Activated naive CD4-positive, alpha-beta T cell treated with anti-CD3 and anti-CD28 coated beads, Interleukin-2, amount 10 ng/mL, durations not matched to agents 5 hours and 36 hours (primary cell): Measurements from ENCODE around the gene LSM7. TPM values are rescaled to one million over a fixed set of nuclear protein-coding genes. Genes with fewer than 3 reads are reported as not detected.

Source experiments
- total RNA-seq, 2 experiments: library from RNA; stranded (reverse); gene quantifications; one replicate each; pipeline ENCODE4 v1.2.3, GENCODE V29; 2021

Gene LSM7
- total RNA-seq = 100 to 1,000 TPM; 119 to 131 TPM

DNA sequence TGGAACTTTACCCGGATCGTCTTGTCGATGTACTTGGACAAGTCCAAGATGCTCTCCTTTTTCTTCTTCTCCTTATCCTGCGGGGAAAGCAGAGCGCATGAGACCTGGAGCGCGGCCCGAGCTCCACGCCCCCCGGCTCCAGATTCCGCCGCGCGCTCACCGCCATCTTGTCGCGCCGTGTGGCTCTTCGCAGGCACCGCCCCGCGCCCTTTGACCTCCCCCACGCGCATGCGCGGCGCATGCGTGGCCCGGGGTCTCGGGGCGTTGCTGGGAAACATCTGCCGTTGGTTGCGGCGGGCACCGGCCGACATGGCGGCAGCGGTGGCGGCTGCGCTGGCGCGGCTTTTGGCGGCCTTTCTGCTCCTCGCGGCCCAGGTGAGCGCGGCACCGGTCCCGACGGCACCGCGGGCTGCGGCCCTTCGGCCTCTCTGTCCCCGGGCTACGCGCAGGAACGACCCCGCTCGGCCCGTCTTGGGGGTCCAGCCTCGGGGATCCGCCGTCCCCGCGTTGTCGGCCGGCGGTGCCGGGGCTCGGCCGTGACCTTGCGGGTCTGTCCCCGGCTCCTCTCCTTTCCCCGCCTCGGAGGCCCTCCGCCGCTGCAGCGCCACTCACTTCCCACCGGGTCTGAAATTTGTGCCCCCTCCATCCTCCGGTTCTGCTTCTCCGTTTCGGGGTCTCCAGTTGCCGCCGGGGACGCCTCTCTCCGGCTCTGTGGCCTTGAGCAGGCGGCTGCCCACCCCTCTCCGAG is at the start of gene LSM7, which contains the start of gene SPPL2B:
Gene LSM7, minus strand, starts transcription at position 186 of the 748 bp plus-strand sequence. Its CDS starts 20 bp downstream, at position 166.
Gene SPPL2B, plus strand, starts transcription at position 284 of the 748 bp plus-strand sequence. Its CDS starts 26 bp downstream, at position 310.

GRCh38 chr19:2359992-2360685 is 31.8 kb upstream of the LSM7 start, which contains the start of gene TMPRSS9:
TMPRSS9 (plus strand) TSS chr19:2360265; CDS start chr19:2389786, 29,521 bp downstream.

GRCh38 chr19:2308114-2308556 is 20.3 kb downstream of the LSM7 start, which contains the start of gene LINGO3:
LINGO3 (minus strand) TSS chr19:2308154; CDS start chr19:2291776, 16,378 bp downstream.

GRCh38 chr19:2282062-2282861 is 46.1 kb downstream of the LSM7 start, which contains the start of gene PEAK3:
PEAK3 (minus strand) TSS chr19:2282175; CDS start chr19:2280931, 1,244 bp downstream.

Other genes starting within 250 kb of the LSM7 start
- gene MOB3A, start 232.3 kb downstream of the LSM7 start, total RNA-seq = 100 to 1,000 TPM; 236 to 238 TPM
- gene IZUMO4, start 231.7 kb downstream of the LSM7 start, total RNA-seq = 10 to 100 TPM; 17.6 to 20.1 TPM
- 10 to 100 TPM; 83.4 to 88.5 TPM for gene AP3D1, start 177.0 kb downstream of the LSM7 start, total RNA-seq
- gene DOT1L, start 164.7 kb downstream of the LSM7 start, total RNA-seq = 10 to 100 TPM; 55.0 to 55.2 TPM
- gene PLEKHJ1, start 92.3 kb downstream of the LSM7 start, total RNA-seq = 10 to 100 TPM; 57.5 to 58.8 TPM
- 100 to 1,000 TPM; 128 to 129 TPM for gene SF3A2, start 91.8 kb downstream of the LSM7 start, total RNA-seq
- gene AMH, start 79.3 kb downstream of the LSM7 start, total RNA-seq = 1 to 10 TPM; 7.4 to 8.0 TPM
- gene JSRP1, start 72.2 kb downstream of the LSM7 start, total RNA-seq = under 1 TPM in 1 of 2 experiments, not detected in 1; 0.76 TPM
- gene PEAK3, start 46.4 kb downstream of the LSM7 start, total RNA-seq = under 1 TPM; 0.36 to 0.43 TPM
- gene LINGO3, start 20.4 kb downstream of the LSM7 start, total RNA-seq = 1 to 10 TPM in 1 of 2 experiments, under 1 TPM in 1; 0.72 to 1.1 TPM
- gene SPPL2B, start 98 bp upstream of the LSM7 start, total RNA-seq = 10 to 100 TPM; 89.6 to 94.4 TPM
- not detected for gene TMPRSS9, start 31.7 kb upstream of the LSM7 start, total RNA-seq
- gene TIMM13, start 99.0 kb upstream of the LSM7 start, total RNA-seq = 10 to 100 TPM; 58.9 to 63.9 TPM
- 10 to 100 TPM; 75.2 to 76.2 TPM for gene LMNB2, start 128.4 kb upstream of the LSM7 start, total RNA-seq
- gene GADD45B, start 147.5 kb upstream of the LSM7 start, total RNA-seq = 10 to 100 TPM; 40.6 to 42.7 TPM